Heart left ventricle (tissue), 13 donors: ENCODE data around the gene IGF1R.

ENCODE experiments used
- CTCF ChIP-seq, 12 donors: fragments of 200-600 bp; sonication (generic) in 4 of 12; IDR thresholded peaks; one replicate each; pipeline versions ENCODE4 v1.5.0 to v1.8.0; 2018 to 2022; ENCODE audit warnings: antibody characterized with exemption in 12 of 12, mild to moderate bottlenecking in 5 of 12
- POLR2A ChIP-seq, 2 donors: fragments of 450-650 bp; IDR thresholded peaks; one replicate each; pipeline ENCODE4 v1.6.1; 2017; ENCODE audit warnings: antibody characterized with exemption in 2 of 2, mild to moderate bottlenecking in 2 of 2, moderate library complexity in 2 of 2
- donor health status: ischemic (EF 13 %, LVEDD 7.1; RV severe dilation, severe dysfunction).
- donor health status: DM: no; HTN: yes; CAD: no.
- donor health status: DM: no; HTN: no; CAD: no.
- donor health status: ischemic (EF 25% LVEDD 6.9; RV normal size, moderate dysfunction).
- donor health status: ischemic (EF 25% LVEDD 5.7; RV mildly dilated, moderate dysfunction).
- donor health status: ischemic (EF 35%, LVEDD 5.7; RV mildly dilated, moderate dysfunction).
- donor health status: nonischemic (EF 11% LVEDD 7.7; RV severe dilation, severe dysfunction).
- donor health status: DM: yes; HTN: yes; CAD: no.
- donor health status: PGD.
- donor health status: ischemic (EF 29% LVEDD 5.4; RV normal size, mild dysfunction).
- donor health status: nonischemic (EF 23%, LVEDD 6.1; RV moderate dilation, normal function).

- TF ChIP-seq CTCF (IDR thresholded peaks at IDR 0.05) = peak in 2 of 12 donors; percentile 9 to 22
- peak in 1 of 2 donors; percentile 31 for TF ChIP-seq POLR2A (IDR thresholded peaks at IDR 0.05)
These were observed 2.2 kb downstream of the IGF1R start for GRCh38 chr15:98650417-98651035.
